HL-60 (cell line): ENCODE results near the gene MINPP1.

Experiments used
- POLR2AphosphoS5 ChIP-seq: IDR thresholded peaks from 2 replicates; pipeline ENCODE4 v1.6.1; 2012; ENCODE audit warnings: low read depth
- TF ChIP-seq, protein P1 (sequence below): IDR thresholded peaks from one replicate; pipeline ENCODE4 v1.5.1; 2011; ENCODE audit warnings: low read length, control low read depth, inconsistent platforms; ENCODE audit not compliant: insufficient read depth

DNA sequence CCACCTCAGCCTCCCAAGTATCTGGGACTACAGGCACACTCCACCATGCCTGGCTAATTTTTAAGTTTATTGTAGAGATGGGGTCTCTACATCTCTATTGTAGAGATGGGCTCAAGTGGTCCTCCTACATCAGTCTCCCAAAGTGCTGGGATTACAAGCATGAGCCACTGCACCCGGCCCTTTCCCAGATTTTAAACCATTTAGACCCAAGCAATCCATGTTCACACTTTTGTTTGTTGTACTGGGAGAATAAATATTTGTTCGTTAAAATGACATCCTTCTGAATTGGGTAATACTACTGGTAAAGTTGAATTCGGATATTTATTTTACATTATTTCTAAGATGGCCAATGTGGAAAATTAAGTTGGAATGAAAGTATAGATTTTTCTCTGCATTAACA, 52.7 kb downstream of the MINPP1 start:
- TF ChIP-seq, protein P1, sequence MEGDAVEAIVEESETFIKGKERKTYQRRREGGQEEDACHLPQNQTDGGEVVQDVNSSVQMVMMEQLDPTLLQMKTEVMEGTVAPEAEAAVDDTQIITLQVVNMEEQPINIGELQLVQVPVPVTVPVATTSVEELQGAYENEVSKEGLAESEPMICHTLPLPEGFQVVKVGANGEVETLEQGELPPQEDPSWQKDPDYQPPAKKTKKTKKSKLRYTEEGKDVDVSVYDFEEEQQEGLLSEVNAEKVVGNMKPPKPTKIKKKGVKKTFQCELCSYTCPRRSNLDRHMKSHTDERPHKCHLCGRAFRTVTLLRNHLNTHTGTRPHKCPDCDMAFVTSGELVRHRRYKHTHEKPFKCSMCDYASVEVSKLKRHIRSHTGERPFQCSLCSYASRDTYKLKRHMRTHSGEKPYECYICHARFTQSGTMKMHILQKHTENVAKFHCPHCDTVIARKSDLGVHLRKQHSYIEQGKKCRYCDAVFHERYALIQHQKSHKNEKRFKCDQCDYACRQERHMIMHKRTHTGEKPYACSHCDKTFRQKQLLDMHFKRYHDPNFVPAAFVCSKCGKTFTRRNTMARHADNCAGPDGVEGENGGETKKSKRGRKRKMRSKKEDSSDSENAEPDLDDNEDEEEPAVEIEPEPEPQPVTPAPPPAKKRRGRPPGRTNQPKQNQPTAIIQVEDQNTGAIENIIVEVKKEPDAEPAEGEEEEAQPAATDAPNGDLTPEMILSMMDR: no peak
- TF ChIP-seq POLR2AphosphoS5: no peak
